Endothelial cell (in vitro differentiated cells): ENCODE results near the gene SLC45A1. TPM values are rescaled to one million over a fixed set of nuclear protein-coding genes. Genes with fewer than 3 reads are reported as not detected.

Experiments
- DNase-seq: peaks from one replicate; pipeline ENCODE4 v3.0.0; 2021; ENCODE audit warnings: low spot score
- H3K27ac Mint-ChIP-seq: one replicate; pipeline ENCODE4 v1.8.0; 2021; ENCODE audit warnings: mixed read lengths, inconsistent platforms; ENCODE audit not compliant: unreplicated experiment
- H3K27me3 Mint-ChIP-seq: one replicate; pipeline ENCODE4 v1.8.0; 2021; ENCODE audit warnings: mild to moderate bottlenecking, moderate library complexity, mixed read lengths, inconsistent platforms; ENCODE audit not compliant: unreplicated experiment
- H3K36me3 Mint-ChIP-seq: one replicate; pipeline ENCODE4 v1.8.0; 2021; ENCODE audit warnings: mild to moderate bottlenecking, low read depth, mixed read lengths, inconsistent platforms; ENCODE audit not compliant: unreplicated experiment
- H3K4me1 Mint-ChIP-seq: one replicate; pipeline ENCODE4 v1.8.0; 2021; ENCODE audit warnings: mild to moderate bottlenecking, mixed read lengths, inconsistent platforms; ENCODE audit not compliant: unreplicated experiment
- H3K4me3 Mint-ChIP-seq: one replicate; pipeline ENCODE4 v1.8.0; 2021; ENCODE audit warnings: mild to moderate bottlenecking, mixed read lengths, inconsistent platforms; ENCODE audit not compliant: unreplicated experiment
- H3K9me3 Mint-ChIP-seq: one replicate; pipeline ENCODE4 v1.8.0; 2021; ENCODE audit warnings: mixed read lengths, inconsistent platforms; ENCODE audit not compliant: unreplicated experiment
- total RNA-seq: library from RNA; stranded (reverse); fragmentation: NEBNext Ultra II Directional; extraction: Animal tissue kit (Norgen Biotek cat#: 25700); gene quantifications from one replicate; pipeline ENCODE4 v1.2.1, GENCODE V29; 2021; ENCODE audit not compliant: unreplicated experiment
- TF ChIP-seq, protein P1 (sequence below): fragments of 200-600 bp; sonication (generic); IDR thresholded peaks from one replicate; pipeline ENCODE4 v1.5.0; 2021; ENCODE audit warnings: antibody characterized with exemption; ENCODE audit not compliant: unreplicated experiment

Gene SLC45A1
- total RNA-seq, 1 donor from 2014 or later, result 0.62 TPM

DNA sequence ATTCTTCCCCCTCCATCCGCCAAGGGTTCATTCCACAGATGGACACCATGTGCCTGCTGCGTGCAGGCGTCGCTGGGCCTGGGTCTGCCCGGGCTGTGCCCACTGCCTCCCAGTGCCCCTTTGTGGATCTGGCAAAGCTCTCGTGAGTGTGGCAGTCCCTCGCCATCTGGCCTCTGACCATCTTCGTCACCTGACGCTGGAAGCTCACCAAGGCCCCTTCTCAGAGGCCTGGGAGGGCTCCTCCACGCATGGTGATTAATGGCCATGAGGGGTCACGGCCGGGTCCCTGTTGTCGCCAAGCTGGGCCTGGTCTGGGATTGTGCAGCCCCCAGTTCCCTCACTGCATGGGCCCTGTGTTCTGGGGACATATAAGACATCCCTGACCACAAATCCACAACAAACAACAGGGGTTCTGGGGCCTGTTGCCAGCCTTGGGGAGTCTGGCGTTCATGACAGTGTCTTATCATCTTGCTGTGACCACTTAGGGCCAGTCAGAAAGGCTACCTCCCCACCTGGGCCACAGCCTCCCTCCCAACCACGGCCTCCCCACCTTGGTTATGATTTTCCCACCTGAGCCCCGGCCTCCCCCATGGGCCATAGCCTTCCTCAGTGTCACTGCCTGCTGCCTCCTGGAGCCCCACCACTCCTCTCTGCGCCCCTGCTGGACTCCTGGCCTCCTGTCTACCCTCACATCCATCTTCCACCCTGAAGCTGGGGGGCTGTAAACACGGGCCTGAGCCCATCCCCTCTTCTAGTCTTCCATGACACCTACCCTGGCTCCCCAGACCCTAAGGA is 27.9 kb downstream of the SLC45A1 start:
- TF ChIP-seq, protein P1, sequence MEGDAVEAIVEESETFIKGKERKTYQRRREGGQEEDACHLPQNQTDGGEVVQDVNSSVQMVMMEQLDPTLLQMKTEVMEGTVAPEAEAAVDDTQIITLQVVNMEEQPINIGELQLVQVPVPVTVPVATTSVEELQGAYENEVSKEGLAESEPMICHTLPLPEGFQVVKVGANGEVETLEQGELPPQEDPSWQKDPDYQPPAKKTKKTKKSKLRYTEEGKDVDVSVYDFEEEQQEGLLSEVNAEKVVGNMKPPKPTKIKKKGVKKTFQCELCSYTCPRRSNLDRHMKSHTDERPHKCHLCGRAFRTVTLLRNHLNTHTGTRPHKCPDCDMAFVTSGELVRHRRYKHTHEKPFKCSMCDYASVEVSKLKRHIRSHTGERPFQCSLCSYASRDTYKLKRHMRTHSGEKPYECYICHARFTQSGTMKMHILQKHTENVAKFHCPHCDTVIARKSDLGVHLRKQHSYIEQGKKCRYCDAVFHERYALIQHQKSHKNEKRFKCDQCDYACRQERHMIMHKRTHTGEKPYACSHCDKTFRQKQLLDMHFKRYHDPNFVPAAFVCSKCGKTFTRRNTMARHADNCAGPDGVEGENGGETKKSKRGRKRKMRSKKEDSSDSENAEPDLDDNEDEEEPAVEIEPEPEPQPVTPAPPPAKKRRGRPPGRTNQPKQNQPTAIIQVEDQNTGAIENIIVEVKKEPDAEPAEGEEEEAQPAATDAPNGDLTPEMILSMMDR, result no peak
- Mint-ChIP-seq H3K4me1 (no peaks in the 10 kb centered on the region), H3K27me3 (peaks cover 18% of the 10 kb centered on the region), H3K27ac (no peak overlapping the region), H3K36me3 (peaks cover 10% of the 10 kb centered on the region), H3K9me3 (no peaks in the 10 kb centered on the region), H3K4me3 (no peak overlapping the region)
- no peak for DNase-seq

DNA sequence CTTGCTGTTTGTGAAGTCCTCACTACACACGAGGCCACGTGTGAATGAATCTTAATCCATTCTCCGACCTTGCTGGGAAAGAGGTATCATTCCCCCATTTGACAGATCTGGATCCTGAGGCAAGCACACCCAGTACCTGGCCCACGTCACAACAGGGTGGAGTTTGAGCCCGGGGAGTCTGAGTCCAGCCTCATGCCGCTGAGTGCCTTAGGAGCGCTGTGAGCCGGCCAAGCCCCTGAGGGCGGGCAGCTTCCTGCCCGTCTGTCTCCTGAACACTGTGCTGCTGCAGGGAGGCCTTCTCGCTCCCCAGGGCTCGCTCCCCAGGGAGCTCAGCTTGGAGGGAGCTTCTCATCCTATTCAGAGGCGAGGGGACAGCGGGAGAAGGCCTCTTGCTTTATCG is 29.7 kb downstream of the SLC45A1 start:
- Mint-ChIP-seq H3K4me3 (no peak overlapping the region), H3K27me3 (peaks cover 25% of the 10 kb centered on the region)
- DNase-seq, result no peak

DNA sequence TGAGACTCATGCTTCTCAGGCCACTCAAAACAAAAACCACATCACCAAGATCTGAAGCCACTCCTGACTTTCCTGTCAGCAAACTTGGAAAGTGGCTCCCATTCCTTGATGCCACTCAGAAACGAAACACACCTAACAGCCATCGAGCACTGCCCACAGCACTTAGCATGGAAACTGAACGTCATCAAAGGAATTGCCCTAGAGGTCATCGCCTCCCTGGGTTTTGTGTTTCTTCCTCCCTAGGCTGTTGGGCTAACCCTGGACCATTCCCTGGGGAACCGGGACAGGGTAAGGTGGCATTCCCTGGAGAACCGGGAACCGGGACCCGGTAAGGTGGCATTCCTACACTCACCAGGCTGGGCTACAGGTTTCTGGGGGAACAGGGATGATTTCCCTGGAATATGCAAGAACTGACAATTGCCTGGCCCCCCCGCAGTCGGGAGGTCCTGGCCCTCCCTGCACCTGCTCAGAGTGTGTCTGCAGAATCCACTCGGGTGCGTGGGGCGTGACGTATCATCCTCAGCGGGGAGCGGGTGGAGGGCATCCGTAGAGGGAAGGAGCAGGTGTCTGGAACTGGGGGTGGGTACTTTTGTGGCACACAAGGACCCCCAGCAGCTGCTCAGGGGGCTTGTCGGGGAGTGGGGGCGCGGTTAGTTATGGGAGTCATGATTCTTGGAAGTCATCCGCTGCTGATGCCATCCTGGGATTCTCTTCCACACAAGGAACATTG is 30.3 kb downstream of the SLC45A1 start:
- no peak overlapping the region for H3K27ac Mint-ChIP-seq
- TF ChIP-seq, protein P1, result no peak
- no peaks in the 10 kb centered on the region for H3K9me3 Mint-ChIP-seq
- H3K36me3 Mint-ChIP-seq, result peaks cover 20% of the 10 kb centered on the region
- H3K4me1 Mint-ChIP-seq, result peaks cover 12% of the 10 kb centered on the region
- H3K27me3 Mint-ChIP-seq, result peaks cover 31% of the 10 kb centered on the region
- no peak for DNase-seq
- no peak overlapping the region for H3K4me3 Mint-ChIP-seq

More for the DNA sequence above, 29.7 kb downstream of the SLC45A1 start:
- TF ChIP-seq, protein P1, result no peak
- H3K4me1 Mint-ChIP-seq, result peaks cover 6% of the 10 kb centered on the region
- H3K9me3 Mint-ChIP-seq, result no peaks in the 10 kb centered on the region
- H3K27ac Mint-ChIP-seq, result no peak overlapping the region
- peaks cover 14% of the 10 kb centered on the region for H3K36me3 Mint-ChIP-seq

DNA sequence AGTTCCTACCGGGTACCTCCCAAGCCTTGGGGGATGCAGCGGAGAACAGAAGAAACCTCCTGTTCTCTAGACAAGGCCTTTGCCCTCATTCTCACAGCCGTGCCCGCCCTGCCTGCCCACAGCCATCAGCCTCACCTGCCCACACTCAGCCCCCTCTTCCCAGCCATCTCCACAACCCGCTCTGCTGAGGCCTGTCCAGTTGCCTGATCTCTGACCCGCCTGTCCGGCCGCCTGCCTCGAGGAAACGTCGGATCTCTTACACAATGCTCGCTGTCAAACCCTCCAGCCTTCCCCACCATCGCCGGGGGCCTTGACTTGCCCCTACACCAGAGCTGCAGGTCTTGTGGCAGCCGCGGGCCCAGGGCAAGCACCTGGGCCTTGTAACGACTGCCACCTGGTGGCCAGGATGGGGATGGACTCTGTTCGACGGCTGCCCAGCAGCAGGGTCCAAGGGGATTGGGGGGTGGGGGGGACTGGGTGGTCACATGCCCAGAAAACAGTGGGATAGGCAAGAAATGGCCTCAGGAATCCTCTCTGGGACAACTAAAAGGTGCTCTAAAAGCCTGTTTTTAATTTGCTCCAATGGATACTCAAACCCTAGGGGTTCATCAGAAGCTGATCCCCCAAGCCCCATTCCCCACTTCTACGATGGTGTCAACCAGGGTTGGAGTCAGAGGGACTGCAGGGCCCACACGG is 31.0 kb downstream of the SLC45A1 start:
- Mint-ChIP-seq H3K4me1 (peaks cover 17% of the 10 kb centered on the region), H3K36me3 (peaks cover 24% of the 10 kb centered on the region), H3K9me3 (no peaks in the 10 kb centered on the region), H3K27ac (peak overlapping the region; percentile 48), H3K4me3 (no peak overlapping the region), H3K27me3 (peaks cover 32% of the 10 kb centered on the region)
- TF ChIP-seq, protein P1, result peak; percentile 88
- DNase-seq, result peak; percentile 76
